ENCODE measurements around the gene PTPRD. TPM values are rescaled to one million over a fixed set of nuclear protein-coding genes. Genes with fewer than 3 reads are reported as not detected.

The PTPRD gene
- total and polyA plus RNA-seq, 9 of the 15 experiments (the other 6 are each of a cell fraction or from before 2014, with no cell fraction given) = 0.11 TPM; not detected in 8

DNA sequence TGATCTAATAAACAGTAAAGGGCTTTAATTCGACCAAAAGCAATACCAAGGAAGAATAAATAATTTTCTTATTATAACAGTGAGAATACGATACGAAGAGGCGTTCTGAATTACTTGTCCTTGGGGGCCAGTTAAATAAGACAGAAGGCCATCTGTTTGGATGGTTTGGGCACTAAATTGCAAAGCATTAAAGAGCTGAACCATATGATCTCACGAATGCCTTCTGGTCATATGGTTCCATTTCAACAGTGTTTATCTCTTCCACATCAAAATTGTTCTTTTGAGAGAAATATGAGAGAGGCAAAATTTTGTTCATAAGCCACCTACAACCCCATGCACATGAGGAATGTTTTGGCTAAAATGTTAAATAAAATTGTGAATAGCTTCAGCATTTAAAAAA, 605.4 kb downstream of the PTPRD start:
- WGBS (ENCODE audit: insufficient coverage, low coverage, missing lambda C conversion rate) = 0% methylated on average over 5 of the region's 5 CpGs
- ATAC-seq = no peak

More for the DNA sequence above, 605.4 kb downstream of the PTPRD start:
- Histone ChIP-seq H3K9me1 (ENCODE audit: control insufficient read depth, insufficient read depth, low read length) (no peaks in the 10 kb centered on the region), H2AFZ (ENCODE audit: low read depth, low read length) (no peak overlapping the region), H3K27me3 (ENCODE audit: control insufficient read depth in 2 of 2, insufficient read depth in 2 of 2, low read length in 2 of 2) (no peaks in the 10 kb centered on the region), H3K79me2 (ENCODE audit: control insufficient read depth, insufficient read depth, low read length) (no peaks in the 10 kb centered on the region), H3K4me2 (ENCODE audit: insufficient read depth, low read length) (no peak overlapping the region), H3K4me3 (no peak overlapping the region), H3K9ac (ENCODE audit: insufficient read depth in 1 of 2, low read depth in 2 of 2, low read length in 2 of 2) (no peak overlapping the region), H3K27ac (ENCODE audit: extremely low read depth, low read depth, low read length) (no peak overlapping the region), H4K20me1 (replicated peaks; ENCODE audit: control insufficient read depth, insufficient read depth, low read length) (no peaks in the 10 kb centered on the region), H3K4me1 (replicated peaks in 1 of 2; ENCODE audit: control insufficient read depth in 2 of 2, insufficient read depth in 2 of 2, low read length in 2 of 2) (no peaks in the 10 kb centered on the region), H3K9me3 (replicated peaks; ENCODE audit: control insufficient read depth, insufficient read depth, low read depth, low read length) (no peaks in the 10 kb centered on the region), H3K36me3 (ENCODE audit: control insufficient read depth, insufficient read depth, low read length) (no peaks in the 10 kb centered on the region)
- FAIRE-seq (no peak), DNase-seq (ENCODE audit: extremely low read depth in 1 of 4, low spot score in 3 of 4) (no peak)
- no peak for TF ChIP-seq PHTF2 (CRISPR knock-in tag; IDR thresholded peaks at IDR 0.05)
- no peak for TF ChIP-seq KAT8 (IDR thresholded peaks at IDR 0.05; ENCODE audit: low read depth)
- TF ChIP-seq ZNF354B (CRISPR knock-in tag; IDR thresholded peaks at IDR 0.05) = no peak
- TF ChIP-seq RAD21 (CRISPR knock-in tag; conservative IDR thresholded peaks at IDR 0.05 in 1 of 2, IDR thresholded peaks at IDR 0.05 in 1 of 2) = no peak
- TF ChIP-seq, protein P1, sequence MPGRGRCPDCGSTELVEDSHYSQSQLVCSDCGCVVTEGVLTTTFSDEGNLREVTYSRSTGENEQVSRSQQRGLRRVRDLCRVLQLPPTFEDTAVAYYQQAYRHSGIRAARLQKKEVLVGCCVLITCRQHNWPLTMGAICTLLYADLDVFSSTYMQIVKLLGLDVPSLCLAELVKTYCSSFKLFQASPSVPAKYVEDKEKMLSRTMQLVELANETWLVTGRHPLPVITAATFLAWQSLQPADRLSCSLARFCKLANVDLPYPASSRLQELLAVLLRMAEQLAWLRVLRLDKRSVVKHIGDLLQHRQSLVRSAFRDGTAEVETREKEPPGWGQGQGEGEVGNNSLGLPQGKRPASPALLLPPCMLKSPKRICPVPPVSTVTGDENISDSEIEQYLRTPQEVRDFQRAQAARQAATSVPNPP (IDR thresholded peaks at IDR 0.05; ENCODE audit: borderline replicate concordance, insufficient read depth, insufficient read length) = no peak
- no peak for TF ChIP-seq ZNF830 (CRISPR knock-in tag; IDR thresholded peaks at IDR 0.05)
- TF ChIP-seq, protein P2, sequence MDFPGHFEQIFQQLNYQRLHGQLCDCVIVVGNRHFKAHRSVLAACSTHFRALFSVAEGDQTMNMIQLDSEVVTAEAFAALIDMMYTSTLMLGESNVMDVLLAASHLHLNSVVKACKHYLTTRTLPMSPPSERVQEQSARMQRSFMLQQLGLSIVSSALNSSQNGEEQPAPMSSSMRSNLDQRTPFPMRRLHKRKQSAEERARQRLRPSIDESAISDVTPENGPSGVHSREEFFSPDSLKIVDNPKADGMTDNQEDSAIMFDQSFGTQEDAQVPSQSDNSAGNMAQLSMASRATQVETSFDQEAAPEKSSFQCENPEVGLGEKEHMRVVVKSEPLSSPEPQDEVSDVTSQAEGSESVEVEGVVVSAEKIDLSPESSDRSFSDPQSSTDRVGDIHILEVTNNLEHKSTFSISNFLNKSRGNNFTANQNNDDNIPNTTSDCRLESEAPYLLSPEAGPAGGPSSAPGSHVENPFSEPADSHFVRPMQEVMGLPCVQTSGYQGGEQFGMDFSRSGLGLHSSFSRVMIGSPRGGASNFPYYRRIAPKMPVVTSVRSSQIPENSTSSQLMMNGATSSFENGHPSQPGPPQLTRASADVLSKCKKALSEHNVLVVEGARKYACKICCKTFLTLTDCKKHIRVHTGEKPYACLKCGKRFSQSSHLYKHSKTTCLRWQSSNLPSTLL (IDR thresholded peaks at IDR 0.05) = no peak
- TF ChIP-seq ELF4 (CRISPR knock-in tag; IDR thresholded peaks at IDR 0.05) = no peak
- CTCF ChIA-PET (ENCODE audit: low intra/inter-chr PET ratio) = no interaction called here
- BruUV-seq (replicated peaks) = no TSS peak
- POLR2A ChIA-PET = no interaction called here
- in situ Hi-C loops (cut with MboI) = no loop called here
- intact Hi-C loops (cut with micrococcal nuclease) = no loop called here
